COLO829 (cell line): Measurements from ENCODE around the gene ARL6IP4.

ENCODE experiments used
- DNase-seq: peaks from one replicate; pipeline ENCODE4 v3.0.0; 2012; ENCODE audit warnings: low spot score

The ARL6IP4 gene

GRCh38 chr12:122978507-122978955 lies 1.9 kb upstream of the ARL6IP4 start:
- no peak for DNase-seq

- DNase-seq = no peak
These were observed 1.2 kb upstream of the ARL6IP4 start for GRCh38 chr12:122979001-122979907.

- DNase-seq = no peak
These were observed 636 bp upstream of the ARL6IP4 start for GRCh38 chr12:122979908-122980182.

GRCh38 chr12:122981036-122981471 lies 573 bp downstream of the ARL6IP4 start:
- DNase-seq = no peak

GRCh38 chr12:122981587-122982476 lies 1.4 kb downstream of the ARL6IP4 start:
- DNase-seq = no peak

GRCh38 chr12:122982477-122982815 lies 2.0 kb downstream of the ARL6IP4 start:
- no peak for DNase-seq

GRCh38 chr12:122982963-122983788 lies 2.7 kb downstream of the ARL6IP4 start:
- no peak for DNase-seq

GRCh38 chr12:122983789-122984515 lies 3.5 kb downstream of the ARL6IP4 start:
- no peak for DNase-seq

- DNase-seq = no peak
These were observed 4.3 kb downstream of the ARL6IP4 start for GRCh38 chr12:122984612-122985337.

GRCh38 chr12:122985338-122986257 lies 5.1 kb downstream of the ARL6IP4 start:
- DNase-seq = no peak

- no peak for DNase-seq
These were observed 5.9 kb downstream of the ARL6IP4 start for GRCh38 chr12:122986258-122986871.

GRCh38 chr12:122987086-122987951 lies 6.8 kb downstream of the ARL6IP4 start:
- DNase-seq = no peak

GRCh38 chr12:122988036-122988435 lies 7.6 kb downstream of the ARL6IP4 start:
- no peak for DNase-seq

- no peak for DNase-seq
These were observed 8.2 kb downstream of the ARL6IP4 start for GRCh38 chr12:122988612-122989212.

- DNase-seq = no peak
These were observed 8.9 kb downstream of the ARL6IP4 start for GRCh38 chr12:122989225-122989839.

GRCh38 chr12:122989874-122990419 lies 9.5 kb downstream of the ARL6IP4 start:
- DNase-seq = no peak

GRCh38 chr12:122990561-122990960 lies 10.1 kb downstream of the ARL6IP4 start:
- DNase-seq = no peak
